RKO (cell line): Measurements from ENCODE around the gene PRUNE2.
"Not testable (repeated sequence)": the region's sequence is repeated elsewhere in the genome, so short reads cannot be mapped to it uniquely, and the experiment has no call there.

Source experiments
- DNase-seq: peaks from one replicate; pipeline ENCODE4 v3.0.0-alpha.2; 2016; ENCODE audit warnings: low spot score

Gene PRUNE2

GRCh38 chr9:76789840-76790239 lies 116.1 kb downstream of the PRUNE2 start:
- DNase-seq: no peak

GRCh38 chr9:76787677-76788076 lies 118.2 kb downstream of the PRUNE2 start:
- DNase-seq: no peak

GRCh38 chr9:76785501-76785900 lies 120.4 kb downstream of the PRUNE2 start:
- no peak for DNase-seq

GRCh38 chr9:76784881-76785280 lies 121.0 kb downstream of the PRUNE2 start:
- no peak for DNase-seq

- DNase-seq: no peak
These were observed 133.0 kb downstream of the PRUNE2 start for GRCh38 chr9:76772686-76773445.

- no peak for DNase-seq
These were observed 139.8 kb downstream of the PRUNE2 start for GRCh38 chr9:76766126-76766525.

GRCh38 chr9:76764138-76764537 lies 141.8 kb downstream of the PRUNE2 start, which contains the start of gene PCA3:
Gene PCA3, plus strand, starts transcription at chr9:76764438.
- no peak for DNase-seq

GRCh38 chr9:76761448-76761847 lies 144.5 kb downstream of the PRUNE2 start:
- DNase-seq: peak; percentile 12

- no peak for DNase-seq
These were observed 146.2 kb downstream of the PRUNE2 start for GRCh38 chr9:76759732-76760131.

- DNase-seq: no peak
These were observed 147.4 kb downstream of the PRUNE2 start for GRCh38 chr9:76758476-76758875.

- DNase-seq: no peak
These were observed 148.8 kb downstream of the PRUNE2 start for GRCh38 chr9:76756941-76757673.

- DNase-seq: peak; percentile 1
These were observed 149.7 kb downstream of the PRUNE2 start for GRCh38 chr9:76756268-76756640.

GRCh38 chr9:76751001-76751400 lies 154.9 kb downstream of the PRUNE2 start:
- DNase-seq: no peak

- DNase-seq: no peak
These were observed 161.6 kb downstream of the PRUNE2 start for GRCh38 chr9:76744336-76744735.

GRCh38 chr9:76743931-76744330 lies 162.0 kb downstream of the PRUNE2 start:
- no peak for DNase-seq

GRCh38 chr9:76742890-76743289 lies 163.0 kb downstream of the PRUNE2 start:
- DNase-seq: not testable (repeated sequence)

GRCh38 chr9:76741524-76741923 lies 164.4 kb downstream of the PRUNE2 start:
- no peak for DNase-seq

GRCh38 chr9:76738402-76738801 lies 167.5 kb downstream of the PRUNE2 start:
- no peak for DNase-seq

- no peak for DNase-seq
These were observed 168.6 kb downstream of the PRUNE2 start for GRCh38 chr9:76737154-76737902.

GRCh38 chr9:76734716-76735115 lies 171.2 kb downstream of the PRUNE2 start:
- DNase-seq: no peak

- no peak for DNase-seq
These were observed 172.8 kb downstream of the PRUNE2 start for GRCh38 chr9:76733096-76733495.

- no peak for DNase-seq
These were observed 173.5 kb downstream of the PRUNE2 start for GRCh38 chr9:76732341-76732958.
